Peyer's patch (tissue), 4 donors: ENCODE data around the gene RNASE8.

Experiments
- CTCF ChIP-seq, 6 experiments: fragments of 450-650 bp in 4 of 6; fragments of 200-600 bp in 2 of 6; sonication (generic) in 1 of 6; IDR thresholded peaks; one replicate each; pipeline ENCODE4 v1.5.1; 2017 to 2019; ENCODE audit warnings: antibody characterized with exemption in 6 of 6, mild to moderate bottlenecking in 3 of 6, moderate library complexity in 1 of 6
- POLR2A ChIP-seq, 2 donors: fragments of 450-650 bp; IDR thresholded peaks; one replicate each; pipeline ENCODE4 v1.5.1; 2017; ENCODE audit warnings: antibody characterized with exemption in 2 of 2, mild to moderate bottlenecking in 2 of 2, moderate library complexity in 2 of 2

DNA sequence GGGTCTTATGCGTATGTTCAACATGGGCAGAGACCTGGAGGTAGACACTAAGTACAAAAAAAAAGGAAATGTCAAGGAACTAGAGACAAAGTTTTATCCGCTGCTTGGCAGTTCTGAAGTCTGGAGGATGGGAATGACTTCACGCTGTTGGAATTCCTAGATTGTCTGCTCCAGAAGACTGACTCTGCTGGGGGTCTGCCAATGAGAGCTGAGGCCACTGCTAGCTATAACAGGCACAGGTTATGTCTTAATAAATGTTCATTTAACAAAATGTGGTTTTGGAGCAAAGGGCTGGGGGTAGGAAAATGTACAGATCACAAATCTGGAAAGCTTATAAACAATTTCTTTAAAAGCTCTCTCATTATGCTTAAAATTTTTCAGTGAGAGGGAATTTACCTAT lies 5.9 kb downstream of the RNASE8 start:
- TF ChIP-seq CTCF (IDR thresholded peaks at IDR 0.05) (no peak), POLR2A (IDR thresholded peaks at IDR 0.05) (no peak)
